Heart left ventricle (tissue), 13 donors: ENCODE results near the gene DES.

ENCODE experiments used
- CTCF ChIP-seq, 12 donors: fragments of 200-600 bp; sonication (generic) in 4 of 12; IDR thresholded peaks; one replicate each; pipeline versions ENCODE4 v1.5.0 to v1.8.0; 2018 to 2022; ENCODE audit warnings: antibody characterized with exemption in 12 of 12, mild to moderate bottlenecking in 5 of 12
- POLR2A ChIP-seq, 2 donors: fragments of 450-650 bp; IDR thresholded peaks; one replicate each; pipeline ENCODE4 v1.6.1; 2017; ENCODE audit warnings: antibody characterized with exemption in 2 of 2, mild to moderate bottlenecking in 2 of 2, moderate library complexity in 2 of 2
- donor health status: ischemic (EF 13 %, LVEDD 7.1; RV severe dilation, severe dysfunction).
- donor health status: DM: no; HTN: yes; CAD: no.
- donor health status: DM: no; HTN: no; CAD: no.
- donor health status: ischemic (EF 25% LVEDD 6.9; RV normal size, moderate dysfunction).
- donor health status: ischemic (EF 25% LVEDD 5.7; RV mildly dilated, moderate dysfunction).
- donor health status: ischemic (EF 35%, LVEDD 5.7; RV mildly dilated, moderate dysfunction).
- donor health status: nonischemic (EF 11% LVEDD 7.7; RV severe dilation, severe dysfunction).
- donor health status: DM: yes; HTN: yes; CAD: no.
- donor health status: PGD.
- donor health status: ischemic (EF 29% LVEDD 5.4; RV normal size, mild dysfunction).
- donor health status: nonischemic (EF 23%, LVEDD 6.1; RV moderate dilation, normal function).

GRCh38 chr2:219437141-219437540, 19.0 kb downstream of the DES start:
- TF ChIP-seq CTCF (IDR thresholded peaks at IDR 0.05), result no peak
- no peak for TF ChIP-seq POLR2A (IDR thresholded peaks at IDR 0.05)
